Spinal cord (tissue), 10 donors: ENCODE measurements around the gene OPHN1. TPM values are rescaled to one million over a fixed set of nuclear protein-coding genes. Genes with fewer than 3 reads are reported as not detected.
"Not testable (repeated sequence)": the region's sequence is repeated elsewhere in the genome, so short reads cannot be mapped to it uniquely, and the experiment has no call there.

Experiments
- DNase-seq, 6 donors: peaks; one replicate each; pipeline versions ENCODE4 v3.0.0 to v3.0.0-alpha.2; 2013 to 2015; ENCODE audit warnings: low spot score in 6 of 6, low read depth in 4 of 6
- H3K27ac ChIP-seq: one replicate; pipeline ENCODE4 v1.5.1; 2013; ENCODE audit warnings: low read depth, low read length, control low read depth
- H3K27me3 ChIP-seq: one replicate; pipeline ENCODE4 v1.6.1; 2013; ENCODE audit warnings: low read length; ENCODE audit not compliant: control insufficient read depth, insufficient read depth
- H3K36me3 ChIP-seq: one replicate; pipeline ENCODE4 v1.6.1; 2013; ENCODE audit warnings: low read length; ENCODE audit not compliant: control insufficient read depth, insufficient read depth
- H3K4me1 ChIP-seq: one replicate; pipeline ENCODE4 v1.6.1; 2013; ENCODE audit warnings: low read length; ENCODE audit not compliant: control insufficient read depth, insufficient read depth
- H3K4me3 ChIP-seq: one replicate; pipeline ENCODE4 v1.5.1; 2013; ENCODE audit warnings: low read depth, low read length, control low read depth
- H3K9me3 ChIP-seq: one replicate; pipeline ENCODE4 v1.6.1; 2013; ENCODE audit warnings: low read length; ENCODE audit not compliant: control insufficient read depth, insufficient read depth
- WGBS: methylation state at CpG from one replicate; pipeline ENCODE4 v1.1.5; 2013; ENCODE audit warnings: missing lambda C conversion rate; ENCODE audit not compliant: insufficient coverage; 5-methylcytosine and 5-hydroxymethylcytosine counted together
- polyA plus RNA-seq, 2 donors: library from polyadenylated mRNA; unstranded; fragments of 120-200 nt; gene quantifications; one replicate each; pipeline ENCODE4 v1.2.1, GENCODE V29; 2013; ENCODE audit not compliant: insufficient read length in 2 of 2
- total RNA-seq, 2 donors: library from RNA; depleted of rRNA in 1 of 2; stranded (reverse); fragments of 120-200 nt in 1 of 2; fragments of >200 nt in 1 of 2; gene quantifications; one replicate each; pipeline versions ENCODE4 v1.2.3 to v1.2.4, GENCODE V29; 2013 to 2014
- donor health status: healthy.

OPHN1 gene
- total and polyA plus RNA-seq, 4 donors: 22.3 to 52.6 (median 30.3) TPM

GRCh38 chrX:68413254-68413653 lies 20.0 kb downstream of the OPHN1 start:
- no peak overlapping the region for H3K27ac ChIP-seq
- no peaks in the 10 kb centered on the region for H3K9me3 ChIP-seq
- H3K27me3 ChIP-seq: no peaks in the 10 kb centered on the region
- 53% methylated on average over 2 of the region's 3 CpGs for WGBS
- DNase-seq: no peak
- no peaks in the 10 kb centered on the region for H3K4me1 ChIP-seq
- no peak overlapping the region for H3K4me3 ChIP-seq
- no peaks in the 10 kb centered on the region for H3K36me3 ChIP-seq

GRCh38 chrX:68411729-68412128 lies 21.6 kb downstream of the OPHN1 start:
- Histone ChIP-seq H3K27ac (no peak overlapping the region), H3K9me3 (no peaks in the 10 kb centered on the region), H3K4me3 (no peak overlapping the region), H3K36me3 (no peaks in the 10 kb centered on the region), H3K27me3 (no peaks in the 10 kb centered on the region), H3K4me1 (no peaks in the 10 kb centered on the region)
- DNase-seq: no peak
- 59% methylated on average over 3 of the region's 3 CpGs for WGBS

- Histone ChIP-seq H3K36me3 (no peaks in the 10 kb centered on the region), H3K4me3 (no peak overlapping the region), H3K27me3 (no peaks in the 10 kb centered on the region), H3K9me3 (no peaks in the 10 kb centered on the region), H3K4me1 (no peaks in the 10 kb centered on the region), H3K27ac (no peak overlapping the region)
- DNase-seq: peak in 2 of 6 donors; percentile 51 to 68
- 50% methylated on average over 1 of the region's 1 CpG for WGBS
Observed at GRCh38 chrX:68409194-68409593, 24.1 kb downstream of the OPHN1 start.

GRCh38 chrX:68403522-68403921 lies 29.8 kb downstream of the OPHN1 start:
- H3K4me1 ChIP-seq: no peaks in the 10 kb centered on the region
- H3K27me3 ChIP-seq: no peaks in the 10 kb centered on the region
- DNase-seq: peak in 1 of 6 donors; percentile 26
- no peaks in the 10 kb centered on the region for H3K36me3 ChIP-seq
- WGBS: 37% methylated on average over 6 of the region's 6 CpGs
- H3K27ac ChIP-seq: no peak overlapping the region
- no peak overlapping the region for H3K4me3 ChIP-seq
- no peaks in the 10 kb centered on the region for H3K9me3 ChIP-seq

GRCh38 chrX:68403038-68403437 lies 30.3 kb downstream of the OPHN1 start:
- no peak overlapping the region for H3K27ac ChIP-seq
- no peaks in the 10 kb centered on the region for H3K27me3 ChIP-seq
- DNase-seq: peak in 1 of 6 donors; percentile 50
- no peaks in the 10 kb centered on the region for H3K4me1 ChIP-seq
- H3K36me3 ChIP-seq: no peaks in the 10 kb centered on the region
- WGBS: 78% methylated on average over 1 of the region's 2 CpGs
- H3K4me3 ChIP-seq: no peak overlapping the region
- no peaks in the 10 kb centered on the region for H3K9me3 ChIP-seq

GRCh38 chrX:68402094-68402493 lies 31.2 kb downstream of the OPHN1 start:
- Histone ChIP-seq H3K27me3 (no peaks in the 10 kb centered on the region), H3K36me3 (no peaks in the 10 kb centered on the region), H3K4me3 (no peak overlapping the region), H3K9me3 (no peaks in the 10 kb centered on the region), H3K4me1 (no peaks in the 10 kb centered on the region), H3K27ac (no peak overlapping the region)
- no peak for DNase-seq
- 68% methylated on average over 2 of the region's 2 CpGs for WGBS

- H3K27me3 ChIP-seq: no peaks in the 10 kb centered on the region
- no peak overlapping the region for H3K4me3 ChIP-seq
- H3K27ac ChIP-seq: no peak overlapping the region
- WGBS: 71% methylated on average over 1 of the region's 3 CpGs
- H3K4me1 ChIP-seq: no peaks in the 10 kb centered on the region
- no peaks in the 10 kb centered on the region for H3K36me3 ChIP-seq
- DNase-seq: no peak
- H3K9me3 ChIP-seq: no peaks in the 10 kb centered on the region
Observed at GRCh38 chrX:68398291-68398690, 35.0 kb downstream of the OPHN1 start.

GRCh38 chrX:68396953-68397352 lies 36.3 kb downstream of the OPHN1 start:
- Histone ChIP-seq H3K9me3 (no peaks in the 10 kb centered on the region), H3K27me3 (no peaks in the 10 kb centered on the region), H3K36me3 (no peaks in the 10 kb centered on the region), H3K27ac (no peak overlapping the region), H3K4me3 (no peak overlapping the region), H3K4me1 (no peaks in the 10 kb centered on the region)
- no peak for DNase-seq
- WGBS: 67% methylated on average over 1 of the region's 2 CpGs

- H3K4me1 ChIP-seq, DNase-seq, H3K36me3 ChIP-seq, H3K27me3 ChIP-seq, H3K27ac ChIP-seq, H3K4me3 ChIP-seq, H3K9me3 ChIP-seq: not testable (repeated sequence)
- WGBS: no CpG with 5 or more reads among the region's 3 CpGs
Observed at GRCh38 chrX:68389419-68389960, 43.8 kb downstream of the OPHN1 start.

GRCh38 chrX:68387776-68388175 lies 45.5 kb downstream of the OPHN1 start:
- H3K36me3 ChIP-seq: no peaks in the 10 kb centered on the region
- no peak overlapping the region for H3K27ac ChIP-seq
- DNase-seq: no peak
- no peaks in the 10 kb centered on the region for H3K4me1 ChIP-seq
- H3K9me3 ChIP-seq: no peaks in the 10 kb centered on the region
- no peaks in the 10 kb centered on the region for H3K27me3 ChIP-seq
- H3K4me3 ChIP-seq: no peak overlapping the region
- WGBS: 68% methylated on average over 3 of the region's 3 CpGs
